Measurements from ENCODE around the gene CACNG4.

DNA sequence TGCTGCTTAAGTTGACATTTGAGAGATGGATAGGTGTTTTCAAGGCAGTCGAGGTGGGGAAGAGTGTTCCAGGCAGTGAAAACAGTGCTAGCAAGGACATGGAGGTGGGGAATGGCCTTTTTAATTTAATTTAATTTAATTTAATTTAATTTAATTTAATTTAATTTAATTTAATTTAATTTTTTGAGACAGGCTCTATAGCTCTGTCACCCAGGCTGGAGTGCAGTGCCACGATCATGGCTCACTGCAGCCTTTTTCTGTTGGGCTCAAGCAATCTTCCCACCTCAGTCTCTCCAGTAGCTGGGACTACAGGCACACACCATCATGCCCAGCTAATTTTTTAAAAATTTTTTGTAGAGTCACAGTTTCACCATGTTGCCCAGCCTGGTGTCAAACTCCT lies 32.2 kb upstream of the CACNG4 start:
- no peak for TF ChIP-seq POLR2AphosphoS5 (IDR thresholded peaks at IDR 0.05; ENCODE audit: low read depth)
- TF ChIP-seq NANOG (IDR thresholded peaks at IDR 0.05; ENCODE audit: borderline replicate concordance), result no peak
- TF ChIP-seq CTCF (conservative IDR thresholded peaks at IDR 0.05; ENCODE audit: low read depth in 2 of 2), result no peak
- TF ChIP-seq, protein P1, sequence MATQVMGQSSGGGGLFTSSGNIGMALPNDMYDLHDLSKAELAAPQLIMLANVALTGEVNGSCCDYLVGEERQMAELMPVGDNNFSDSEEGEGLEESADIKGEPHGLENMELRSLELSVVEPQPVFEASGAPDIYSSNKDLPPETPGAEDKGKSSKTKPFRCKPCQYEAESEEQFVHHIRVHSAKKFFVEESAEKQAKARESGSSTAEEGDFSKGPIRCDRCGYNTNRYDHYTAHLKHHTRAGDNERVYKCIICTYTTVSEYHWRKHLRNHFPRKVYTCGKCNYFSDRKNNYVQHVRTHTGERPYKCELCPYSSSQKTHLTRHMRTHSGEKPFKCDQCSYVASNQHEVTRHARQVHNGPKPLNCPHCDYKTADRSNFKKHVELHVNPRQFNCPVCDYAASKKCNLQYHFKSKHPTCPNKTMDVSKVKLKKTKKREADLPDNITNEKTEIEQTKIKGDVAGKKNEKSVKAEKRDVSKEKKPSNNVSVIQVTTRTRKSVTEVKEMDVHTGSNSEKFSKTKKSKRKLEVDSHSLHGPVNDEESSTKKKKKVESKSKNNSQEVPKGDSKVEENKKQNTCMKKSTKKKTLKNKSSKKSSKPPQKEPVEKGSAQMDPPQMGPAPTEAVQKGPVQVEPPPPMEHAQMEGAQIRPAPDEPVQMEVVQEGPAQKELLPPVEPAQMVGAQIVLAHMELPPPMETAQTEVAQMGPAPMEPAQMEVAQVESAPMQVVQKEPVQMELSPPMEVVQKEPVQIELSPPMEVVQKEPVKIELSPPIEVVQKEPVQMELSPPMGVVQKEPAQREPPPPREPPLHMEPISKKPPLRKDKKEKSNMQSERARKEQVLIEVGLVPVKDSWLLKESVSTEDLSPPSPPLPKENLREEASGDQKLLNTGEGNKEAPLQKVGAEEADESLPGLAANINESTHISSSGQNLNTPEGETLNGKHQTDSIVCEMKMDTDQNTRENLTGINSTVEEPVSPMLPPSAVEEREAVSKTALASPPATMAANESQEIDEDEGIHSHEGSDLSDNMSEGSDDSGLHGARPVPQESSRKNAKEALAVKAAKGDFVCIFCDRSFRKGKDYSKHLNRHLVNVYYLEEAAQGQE (IDR thresholded peaks at IDR 0.05; ENCODE audit: unreplicated experiment), result no peak
- TF ChIP-seq EZH2 (IDR thresholded peaks at IDR 0.05; ENCODE audit: low read depth, unreplicated experiment), result no peak
- TF ChIP-seq JUNB (IDR thresholded peaks at IDR 0.05; ENCODE audit: unreplicated experiment), result no peak
- no peak for TF ChIP-seq EZH2phosphoT487 (IDR thresholded peaks at IDR 0.05; ENCODE audit: unreplicated experiment)
- no peak for TF ChIP-seq CREB1 (CRISPR knock-in tag; IDR thresholded peaks at IDR 0.05; ENCODE audit: low read depth)

All from GM23338 (cell line).